ENCODE measurements around the gene FNDC11.

Gene FNDC11

DNA sequence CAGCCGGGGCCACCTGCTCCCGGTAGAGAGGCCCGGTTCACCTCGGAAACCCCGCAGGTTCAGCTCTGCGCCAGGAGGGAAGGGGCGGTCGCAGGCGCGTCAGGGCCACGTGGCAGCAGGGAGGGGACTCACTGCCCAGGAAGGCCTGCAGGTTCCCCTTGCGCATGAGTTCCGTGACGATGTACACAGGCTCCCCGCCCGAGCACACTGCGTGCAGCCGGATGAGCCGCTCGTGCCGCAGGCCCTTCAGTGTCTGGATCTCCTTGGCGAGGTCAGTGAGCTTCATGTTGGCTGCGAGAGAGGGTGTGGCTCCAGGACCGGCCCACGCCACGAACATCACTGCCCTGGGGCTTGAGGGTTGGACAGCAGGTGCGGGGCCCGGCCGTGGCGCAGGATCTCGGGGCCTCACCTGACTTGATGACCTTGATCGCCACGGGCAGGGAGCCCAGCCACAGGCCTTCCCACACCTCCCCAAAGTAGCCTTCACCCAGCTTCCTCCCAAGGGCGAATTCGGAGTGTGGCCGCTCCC is 11.9 kb upstream of the FNDC11 start:
- no peaks in the 10 kb centered on the region for H3K36me3 ChIP-seq (ENCODE audit: control insufficient read depth, insufficient read depth, low read length)
- no peak overlapping the region for H3K9ac ChIP-seq (ENCODE audit: low read depth, low read length)
- H3K27me3 ChIP-seq (ENCODE audit: control insufficient read depth, insufficient read depth, low read length) = no peaks in the 10 kb centered on the region
- no peak overlapping the region for H3K4me3 ChIP-seq (ENCODE audit: low read depth, low read length)
- H3K4me1 ChIP-seq (ENCODE audit: control insufficient read depth, insufficient read depth, low read length) = peaks cover 6% of the 10 kb centered on the region; the same call in 1 of the 2 replicates
- H3K9me3 ChIP-seq (ENCODE audit: control insufficient read depth, insufficient read depth, low read length) = no peaks in the 10 kb centered on the region
- no peak overlapping the region for H3K27ac ChIP-seq (ENCODE audit: low read depth, low read length)

- Histone ChIP-seq H3K36me3 (ENCODE audit: control insufficient read depth, insufficient read depth, low read length) (no peaks in the 10 kb centered on the region), H3K9ac (ENCODE audit: low read depth, low read length) (no peak overlapping the region), H3K4me1 (ENCODE audit: control insufficient read depth, insufficient read depth, low read length) (peaks cover 10% of the 10 kb centered on the region; the same call in 1 of the 2 replicates), H3K27ac (ENCODE audit: low read depth, low read length) (no peak overlapping the region), H3K27me3 (ENCODE audit: control insufficient read depth, insufficient read depth, low read length) (no peaks in the 10 kb centered on the region), H3K9me3 (ENCODE audit: control insufficient read depth, insufficient read depth, low read length) (no peaks in the 10 kb centered on the region), H3K4me3 (ENCODE audit: low read depth, low read length) (no peak overlapping the region)
Measured at GRCh38 chr20:63542696-63543095, 11.3 kb upstream of the FNDC11 start.

GRCh38 chr20:63543131-63543530 is 10.8 kb upstream of the FNDC11 start:
- Histone ChIP-seq H3K27me3 (ENCODE audit: control insufficient read depth, insufficient read depth, low read length) (no peaks in the 10 kb centered on the region), H3K4me3 (ENCODE audit: low read depth, low read length) (no peak overlapping the region), H3K27ac (ENCODE audit: low read depth, low read length) (no peak overlapping the region), H3K36me3 (ENCODE audit: control insufficient read depth, insufficient read depth, low read length) (no peaks in the 10 kb centered on the region), H3K4me1 (ENCODE audit: control insufficient read depth, insufficient read depth, low read length) (peaks cover 14% of the 10 kb centered on the region; the same call in 1 of the 2 replicates), H3K9me3 (ENCODE audit: control insufficient read depth, insufficient read depth, low read length) (no peaks in the 10 kb centered on the region), H3K9ac (ENCODE audit: low read depth, low read length) (no peak overlapping the region)

- Histone ChIP-seq H3K27ac (ENCODE audit: low read depth, low read length) (no peak overlapping the region), H3K4me1 (ENCODE audit: control insufficient read depth, insufficient read depth, low read length) (peaks cover 19% of the 10 kb centered on the region; the same call in 1 of the 2 replicates), H3K9ac (ENCODE audit: low read depth, low read length) (no peak overlapping the region), H3K27me3 (ENCODE audit: control insufficient read depth, insufficient read depth, low read length) (no peaks in the 10 kb centered on the region), H3K4me3 (ENCODE audit: low read depth, low read length) (no peak overlapping the region), H3K9me3 (ENCODE audit: control insufficient read depth, insufficient read depth, low read length) (no peaks in the 10 kb centered on the region), H3K36me3 (ENCODE audit: control insufficient read depth, insufficient read depth, low read length) (no peaks in the 10 kb centered on the region)
Measured at GRCh38 chr20:63543733-63544132, 10.2 kb upstream of the FNDC11 start.

- Histone ChIP-seq H3K27ac (ENCODE audit: low read depth, low read length) (no peak overlapping the region), H3K9ac (ENCODE audit: low read depth, low read length) (no peak overlapping the region), H3K4me1 (ENCODE audit: control insufficient read depth, insufficient read depth, low read length) (peaks cover 18% of the 10 kb centered on the region; the same call in 1 of the 2 replicates), H3K9me3 (ENCODE audit: control insufficient read depth, insufficient read depth, low read length) (no peaks in the 10 kb centered on the region), H3K36me3 (ENCODE audit: control insufficient read depth, insufficient read depth, low read length) (no peaks in the 10 kb centered on the region), H3K4me3 (ENCODE audit: low read depth, low read length) (no peak overlapping the region), H3K27me3 (ENCODE audit: control insufficient read depth, insufficient read depth, low read length) (no peaks in the 10 kb centered on the region)
Measured at GRCh38 chr20:63544241-63544957, 9.6 kb upstream of the FNDC11 start.

GRCh38 chr20:63544958-63545516 is 8.9 kb upstream of the FNDC11 start:
- H3K36me3 ChIP-seq (ENCODE audit: control insufficient read depth, insufficient read depth, low read length) = no peaks in the 10 kb centered on the region
- H3K4me1 ChIP-seq (ENCODE audit: control insufficient read depth, insufficient read depth, low read length) = peaks cover 18% of the 10 kb centered on the region; the same call in 1 of the 2 replicates
- no peak overlapping the region for H3K4me3 ChIP-seq (ENCODE audit: low read depth, low read length)
- no peak overlapping the region for H3K9ac ChIP-seq (ENCODE audit: low read depth, low read length)
- H3K27ac ChIP-seq (ENCODE audit: low read depth, low read length) = no peak overlapping the region
- H3K27me3 ChIP-seq (ENCODE audit: control insufficient read depth, insufficient read depth, low read length) = no peaks in the 10 kb centered on the region
- no peaks in the 10 kb centered on the region for H3K9me3 ChIP-seq (ENCODE audit: control insufficient read depth, insufficient read depth, low read length)

DNA sequence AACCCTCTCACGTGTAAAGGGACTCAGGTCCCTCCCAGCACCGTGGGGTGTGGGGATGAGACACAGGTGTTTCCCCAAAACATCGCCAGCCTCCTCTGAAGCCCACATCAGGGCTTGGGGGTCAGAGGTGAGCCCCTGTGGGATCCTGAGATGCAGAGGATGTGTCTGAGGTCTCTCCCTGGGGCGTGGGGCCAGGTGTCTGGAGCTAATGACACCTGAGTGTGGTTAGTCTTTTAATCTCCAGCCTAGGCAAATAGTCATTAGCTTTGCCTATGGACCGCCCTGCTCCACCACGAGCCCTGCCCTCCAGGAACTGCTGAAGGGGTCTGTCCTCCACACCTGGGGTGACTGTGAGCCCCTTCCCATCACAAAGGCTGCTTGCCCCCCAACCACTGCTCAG is 8.1 kb upstream of the FNDC11 start:
- Histone ChIP-seq H3K4me3 (ENCODE audit: low read depth, low read length) (no peak overlapping the region), H3K9ac (ENCODE audit: low read depth, low read length) (no peak overlapping the region), H3K9me3 (ENCODE audit: control insufficient read depth, insufficient read depth, low read length) (no peaks in the 10 kb centered on the region), H3K36me3 (ENCODE audit: control insufficient read depth, insufficient read depth, low read length) (no peaks in the 10 kb centered on the region), H3K4me1 (ENCODE audit: control insufficient read depth, insufficient read depth, low read length) (peaks cover 18% of the 10 kb centered on the region; the same call in 1 of the 2 replicates), H3K27me3 (ENCODE audit: control insufficient read depth, insufficient read depth, low read length) (no peaks in the 10 kb centered on the region), H3K27ac (ENCODE audit: low read depth, low read length) (no peak overlapping the region)

DNA sequence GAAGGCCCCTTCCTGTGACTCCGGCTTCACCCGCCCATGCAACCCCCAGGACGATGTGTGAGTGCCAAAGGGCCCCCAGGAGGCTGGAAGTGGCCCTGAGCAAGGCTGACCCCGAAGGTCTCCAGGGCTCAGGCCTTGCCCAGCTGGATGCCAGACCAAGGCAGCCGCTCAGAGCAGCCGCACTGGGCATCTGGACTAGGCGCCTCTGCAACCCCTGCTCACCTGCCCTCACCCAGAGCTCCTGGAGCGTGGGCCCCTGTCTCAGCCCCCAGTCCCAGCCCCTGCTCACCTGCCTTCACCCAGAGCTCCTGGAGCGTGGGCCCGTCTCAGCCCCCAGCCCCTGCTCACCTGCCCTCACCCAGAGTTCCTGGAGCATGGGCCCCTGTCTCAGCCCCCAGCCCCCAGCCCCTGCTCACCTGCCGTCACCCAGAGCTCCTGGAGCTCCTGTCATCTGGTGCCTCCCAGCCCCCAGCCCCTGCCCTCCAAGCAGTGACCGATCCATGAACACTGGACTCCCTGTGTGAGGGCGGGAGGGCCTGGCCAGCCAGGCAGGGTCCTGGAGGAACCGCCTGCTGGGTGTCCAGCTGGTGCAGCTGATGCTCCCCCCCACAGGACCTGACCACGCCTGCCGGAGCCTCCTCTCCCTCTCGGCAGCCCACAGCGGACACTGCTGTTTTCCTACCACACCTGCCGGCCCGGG is 7.6 kb upstream of the FNDC11 start:
- no peak overlapping the region for H3K4me3 ChIP-seq (ENCODE audit: low read depth, low read length)
- no peaks in the 10 kb centered on the region for H3K36me3 ChIP-seq (ENCODE audit: control insufficient read depth, insufficient read depth, low read length)
- no peak overlapping the region for H3K27ac ChIP-seq (ENCODE audit: low read depth, low read length)
- no peak overlapping the region for H3K9ac ChIP-seq (ENCODE audit: low read depth, low read length)
- H3K4me1 ChIP-seq (ENCODE audit: control insufficient read depth, insufficient read depth, low read length) = peaks cover 18% of the 10 kb centered on the region; the same call in 1 of the 2 replicates
- no peaks in the 10 kb centered on the region for H3K27me3 ChIP-seq (ENCODE audit: control insufficient read depth, insufficient read depth, low read length)
- no peaks in the 10 kb centered on the region for H3K9me3 ChIP-seq (ENCODE audit: control insufficient read depth, insufficient read depth, low read length)

- Histone ChIP-seq H3K4me1 (ENCODE audit: control insufficient read depth, insufficient read depth, low read length) (peaks cover 20% of the 10 kb centered on the region), H3K4me3 (ENCODE audit: low read depth, low read length) (no peak overlapping the region), H3K27ac (ENCODE audit: low read depth, low read length) (no peak overlapping the region), H3K36me3 (ENCODE audit: control insufficient read depth, insufficient read depth, low read length) (no peaks in the 10 kb centered on the region), H3K27me3 (ENCODE audit: control insufficient read depth, insufficient read depth, low read length) (no peaks in the 10 kb centered on the region), H3K9ac (ENCODE audit: low read depth, low read length) (no peak overlapping the region), H3K9me3 (ENCODE audit: control insufficient read depth, insufficient read depth, low read length) (no peaks in the 10 kb centered on the region)
Measured at GRCh38 chr20:63546956-63547724, 6.8 kb upstream of the FNDC11 start.

DNA sequence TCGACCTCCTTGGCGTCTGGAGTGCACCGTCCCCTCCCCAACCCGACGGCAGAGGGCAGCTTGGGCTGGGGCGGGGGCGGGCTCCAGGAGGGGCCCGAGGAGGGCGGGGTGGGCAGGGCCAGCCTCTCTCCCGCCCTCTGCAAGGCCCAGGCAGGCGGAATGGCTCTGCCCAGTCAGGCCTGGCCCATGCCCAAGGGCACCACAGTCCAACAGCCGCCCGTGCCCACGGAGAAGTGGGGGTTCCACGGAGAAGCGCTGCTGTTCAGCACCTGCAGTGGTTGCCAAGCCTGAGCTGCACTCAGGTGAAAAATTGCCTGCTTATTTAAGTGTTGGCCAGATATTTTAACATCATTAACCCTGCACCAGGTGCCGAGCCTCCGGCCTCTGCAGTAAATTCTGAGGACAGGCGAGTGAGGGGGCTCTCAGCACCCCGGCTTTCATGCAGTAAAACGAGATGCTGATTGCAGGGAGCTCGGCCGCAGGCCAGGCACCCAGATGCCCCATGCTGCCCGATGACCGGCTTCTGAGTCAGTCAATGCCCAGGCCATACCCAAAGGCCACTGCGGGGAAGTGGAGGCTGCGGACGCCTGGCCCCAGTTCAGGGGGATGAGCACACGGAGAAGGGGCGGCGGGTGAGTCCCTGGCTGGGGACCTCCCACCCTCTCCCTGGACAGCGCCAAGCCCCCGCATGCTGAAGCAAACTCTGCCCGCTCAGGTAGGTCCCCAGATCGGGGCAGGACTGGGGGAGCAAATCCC is 6.1 kb upstream of the FNDC11 start, which contains the start of gene SRMS:
TSS of gene SRMS (minus strand) at position 25 of the 756 bp plus-strand sequence. CDS start 286 bp downstream, outside the sequence.
- Histone ChIP-seq H3K36me3 (ENCODE audit: control insufficient read depth, insufficient read depth, low read length) (no peaks in the 10 kb centered on the region), H3K4me3 (ENCODE audit: low read depth, low read length) (no peak within 1 kb of the TSS), H3K9me3 (ENCODE audit: control insufficient read depth, insufficient read depth, low read length) (no peaks in the 10 kb centered on the region), H3K4me1 (ENCODE audit: control insufficient read depth, insufficient read depth, low read length) (peaks cover 28% of the 10 kb centered on the region), H3K27me3 (ENCODE audit: control insufficient read depth, insufficient read depth, low read length) (no peaks in the 10 kb centered on the region), H3K9ac (ENCODE audit: low read depth, low read length) (no peak within 1 kb of the TSS), H3K27ac (ENCODE audit: low read depth, low read length) (no peak within 1 kb of the TSS)

Data from HUES48 (cell line).